ENCODE data around the gene CEP95. TPM values are rescaled to one million over a fixed set of nuclear protein-coding genes. Genes with fewer than 3 reads are reported as not detected.

CEP95 gene
- total RNA-seq, 1 experiment from 2014 or later, result 67.3 TPM

DNA sequence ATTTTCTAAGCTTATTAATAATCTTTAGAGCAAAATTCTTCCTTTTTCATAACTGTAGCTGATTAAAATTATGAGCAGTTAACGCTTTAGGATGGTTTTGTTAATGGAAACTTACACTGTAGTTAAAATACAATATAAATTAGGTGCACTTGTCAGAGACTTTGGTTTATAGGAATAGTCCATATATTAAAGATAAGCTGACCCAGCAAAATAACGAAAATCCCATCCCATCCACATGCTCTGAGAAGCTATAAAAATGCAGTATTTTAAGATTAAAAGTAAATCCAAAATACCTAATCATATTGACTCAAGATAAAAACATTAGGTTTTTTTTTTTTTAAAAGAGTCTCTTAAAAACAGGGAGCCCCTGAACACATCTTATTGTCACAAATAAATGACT, 38.0 kb downstream of the CEP95 start:
- H2BK15ac ChIP-seq (ENCODE audit: low read depth, low read length), result no peak overlapping the region
- H3K4ac ChIP-seq (ENCODE audit: low read depth, low read length), result no peak overlapping the region
- no peak overlapping the region for H3K4me3 Mint-ChIP-seq
- TF ChIP-seq, protein P1, sequence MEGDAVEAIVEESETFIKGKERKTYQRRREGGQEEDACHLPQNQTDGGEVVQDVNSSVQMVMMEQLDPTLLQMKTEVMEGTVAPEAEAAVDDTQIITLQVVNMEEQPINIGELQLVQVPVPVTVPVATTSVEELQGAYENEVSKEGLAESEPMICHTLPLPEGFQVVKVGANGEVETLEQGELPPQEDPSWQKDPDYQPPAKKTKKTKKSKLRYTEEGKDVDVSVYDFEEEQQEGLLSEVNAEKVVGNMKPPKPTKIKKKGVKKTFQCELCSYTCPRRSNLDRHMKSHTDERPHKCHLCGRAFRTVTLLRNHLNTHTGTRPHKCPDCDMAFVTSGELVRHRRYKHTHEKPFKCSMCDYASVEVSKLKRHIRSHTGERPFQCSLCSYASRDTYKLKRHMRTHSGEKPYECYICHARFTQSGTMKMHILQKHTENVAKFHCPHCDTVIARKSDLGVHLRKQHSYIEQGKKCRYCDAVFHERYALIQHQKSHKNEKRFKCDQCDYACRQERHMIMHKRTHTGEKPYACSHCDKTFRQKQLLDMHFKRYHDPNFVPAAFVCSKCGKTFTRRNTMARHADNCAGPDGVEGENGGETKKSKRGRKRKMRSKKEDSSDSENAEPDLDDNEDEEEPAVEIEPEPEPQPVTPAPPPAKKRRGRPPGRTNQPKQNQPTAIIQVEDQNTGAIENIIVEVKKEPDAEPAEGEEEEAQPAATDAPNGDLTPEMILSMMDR (conservative IDR thresholded peaks at IDR 0.05), result no peak
- H2BK5ac ChIP-seq (ENCODE audit: insufficient read length, low read length), result no peak overlapping the region
- peaks cover 9 to 16% of the 10 kb centered on the region in 2 experiments for H3K4me1 Mint-ChIP-seq
- no peak overlapping the region for H3K27ac Mint-ChIP-seq
- H2AK5ac ChIP-seq (ENCODE audit: insufficient read length, low read length), result no peak overlapping the region
- no peaks in the 10 kb centered on the region for H3K79me1 ChIP-seq (ENCODE audit: insufficient read depth, low read depth, low read length, poor library complexity, severe bottlenecking)
- H3K56ac ChIP-seq (ENCODE audit: insufficient read length, low read depth, low read length), result no peak overlapping the region
- no peak overlapping the region for H4K91ac ChIP-seq (ENCODE audit: insufficient read length, low read depth, low read length)
- no peak for DNase-seq
- H3K27me3 ChIP-seq (ENCODE audit: insufficient read depth, low read length), result no peaks in the 10 kb centered on the region
- H3K23ac ChIP-seq (ENCODE audit: insufficient read length, low read depth, low read length), result no peak overlapping the region
- H3T11ph ChIP-seq (ENCODE audit: low read length), result no peak overlapping the region
- no peak overlapping the region for H4K5ac ChIP-seq (ENCODE audit: insufficient read length, low read depth, low read length)
- H3K79me2 ChIP-seq (ENCODE audit: insufficient read depth, low read length), result no peaks in the 10 kb centered on the region
- no peak overlapping the region for H3K14ac ChIP-seq (ENCODE audit: insufficient read depth, low read length)
- H3K23me2 ChIP-seq (ENCODE audit: insufficient read length, low read depth, low read length, poor library complexity, severe bottlenecking), result no peaks in the 10 kb centered on the region
- H3K4me1 ChIP-seq (ENCODE audit: insufficient read depth, low read length), result no peaks in the 10 kb centered on the region
- no peaks in the 10 kb centered on the region for H3K9me3 Mint-ChIP-seq
- H3K4me2 ChIP-seq (ENCODE audit: insufficient read depth, insufficient read length, low read length), result no peak overlapping the region
- H3K36me3 Mint-ChIP-seq (ENCODE audit: insufficient read depth in 1 of 3, low read depth in 3 of 3), result peaks cover 0 to 28% (median 10%) of the 10 kb centered on the region in 3 experiments; a peak in 5 of 7 replicates
- H3K9ac ChIP-seq (ENCODE audit: extremely low read depth, insufficient read length, low read length), result no peak overlapping the region
- H2BK12ac ChIP-seq (ENCODE audit: insufficient read length, low read depth, low read length), result no peak overlapping the region
- no CpG with 5 or more reads among the region's 2 CpGs for WGBS (ENCODE audit: extremely low coverage, insufficient read length, low lambda C conversion rate)
- no peaks in the 10 kb centered on the region for H3K27me3 Mint-ChIP-seq (ENCODE audit: low read depth)
- no peak overlapping the region for H2AFZ ChIP-seq (ENCODE audit: low read length)
- no peaks in the 10 kb centered on the region for H3K9me3 ChIP-seq (ENCODE audit: control insufficient read depth, low read depth, low read length)
- no peak overlapping the region for H2BK20ac ChIP-seq (ENCODE audit: low read depth, low read length, poor library complexity, severe bottlenecking)
- no peaks in the 10 kb centered on the region for H4K20me1 ChIP-seq (ENCODE audit: control insufficient read depth, insufficient read depth, insufficient read length)
- H3K27ac ChIP-seq (ENCODE audit: insufficient read length, low read depth, low read length), result no peak overlapping the region
- H4K8ac ChIP-seq (replicated peaks; ENCODE audit: insufficient read length, low read depth, low read length), result no peak overlapping the region
- H3K18ac ChIP-seq (ENCODE audit: insufficient read length, low read depth, low read length), result no peak overlapping the region
- no peak overlapping the region for H2BK120ac ChIP-seq (ENCODE audit: low read depth, low read length, poor library complexity, severe bottlenecking)

All from H9 (cell line).